Myocyte (in vitro differentiated cells): ENCODE results near the gene TES. TPM values are rescaled to one million over a fixed set of nuclear protein-coding genes. Genes with fewer than 3 reads are reported as not detected.

Experiments
- DNase-seq: peaks from one replicate; pipeline ENCODE4 v3.0.0-alpha.2; 2012; ENCODE audit warnings: low read depth
- total RNA-seq: library from RNA; depleted of rRNA; stranded (reverse); fragments of >200 nt; gene quantifications from 2 replicates; pipeline ENCODE4 v1.2.3, GENCODE V29; 2014

TES gene
- total RNA-seq, 1 donor from 2014 or later, result 0.99 TPM

DNA sequence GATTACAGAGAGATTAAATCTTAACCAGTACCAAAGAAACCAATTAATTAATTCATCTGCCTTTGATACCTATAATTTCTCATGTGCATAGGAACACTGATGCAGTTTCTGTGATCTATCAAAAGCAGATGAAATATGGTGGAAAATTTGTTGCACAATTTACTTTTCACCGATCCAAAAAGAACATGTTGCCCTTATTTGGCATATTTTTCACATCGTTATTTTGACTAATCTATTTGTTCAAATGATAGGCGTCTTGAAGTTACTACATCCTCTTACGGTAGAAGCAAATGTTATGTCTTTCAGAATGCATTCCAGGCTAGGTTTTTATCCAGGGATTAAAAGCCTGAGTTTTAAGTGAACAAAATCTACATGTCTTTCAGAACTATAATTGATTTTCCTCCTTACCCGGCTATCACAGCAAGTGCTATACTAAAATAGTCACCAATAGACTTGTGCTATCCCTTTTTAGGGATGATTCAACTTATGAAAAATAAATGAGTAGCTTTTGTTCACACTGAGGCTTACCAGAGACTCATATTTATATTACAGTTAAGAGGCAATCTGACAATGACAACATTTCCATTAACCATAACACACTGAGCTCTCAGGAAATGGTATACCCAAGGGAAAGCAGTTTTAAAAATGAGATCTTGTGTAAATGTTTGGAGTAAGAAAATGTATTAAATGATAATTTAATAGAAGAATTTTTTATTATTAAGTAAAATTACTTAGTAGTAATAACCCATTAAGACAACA, 16.8 kb upstream of the TES start:
- DNase-seq, result no peak

DNA sequence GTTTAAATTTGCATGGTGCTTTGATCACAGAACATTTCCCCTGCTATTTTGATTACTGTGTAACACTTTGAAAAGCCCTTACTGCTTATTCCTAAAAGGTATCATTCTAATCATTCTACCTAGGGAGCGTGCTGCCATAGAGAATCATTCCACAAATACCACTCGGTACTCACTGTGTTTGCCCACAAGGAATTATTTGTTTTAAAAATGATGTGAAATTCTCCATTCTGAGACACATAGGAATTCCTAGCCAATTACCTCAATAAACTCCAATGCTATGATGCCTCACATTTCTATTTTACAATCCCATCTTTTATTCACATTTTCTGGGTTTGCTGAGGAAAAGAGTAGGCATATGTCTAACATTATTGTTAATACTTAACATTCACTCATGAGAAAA, 16.2 kb upstream of the TES start:
- no peak for DNase-seq

DNA sequence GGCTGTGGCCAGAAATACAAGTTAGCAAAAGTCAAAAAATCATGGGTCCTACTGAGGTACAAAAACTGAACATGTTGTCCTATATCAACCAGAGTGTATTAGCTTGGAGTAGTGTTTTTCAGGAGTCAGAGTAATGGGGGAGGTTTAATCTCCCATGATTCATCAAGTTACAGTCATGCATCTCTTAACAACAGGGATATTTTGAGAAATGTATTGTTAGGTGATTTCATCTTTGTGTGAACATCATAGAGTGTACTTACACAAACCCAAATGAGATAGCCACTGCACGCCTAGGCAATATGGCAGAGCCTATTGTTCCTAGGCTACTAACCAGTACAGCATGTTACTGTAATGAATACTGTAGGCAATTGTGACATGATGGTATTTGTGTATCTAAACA, 14.9 kb upstream of the TES start:
- DNase-seq, result no peak

DNA sequence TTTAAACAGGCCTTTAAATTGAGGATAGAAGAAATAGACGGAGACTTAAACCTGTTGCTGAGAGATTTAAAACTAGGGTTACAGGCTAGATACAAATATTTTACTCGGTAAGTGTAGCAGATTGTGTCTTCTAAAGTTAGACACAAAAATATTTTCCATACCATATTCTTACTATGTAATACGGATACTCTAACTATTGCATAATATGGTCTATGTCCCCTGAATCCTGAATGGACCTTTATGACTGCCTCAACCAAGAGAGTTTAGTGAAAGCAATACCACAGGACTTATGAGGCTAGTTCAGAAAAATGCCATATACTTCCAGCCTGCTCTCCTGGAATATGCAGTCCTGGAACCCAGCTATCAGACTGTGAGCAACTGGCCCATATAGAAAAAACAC, 13.4 kb upstream of the TES start:
- DNase-seq, result no peak

DNA sequence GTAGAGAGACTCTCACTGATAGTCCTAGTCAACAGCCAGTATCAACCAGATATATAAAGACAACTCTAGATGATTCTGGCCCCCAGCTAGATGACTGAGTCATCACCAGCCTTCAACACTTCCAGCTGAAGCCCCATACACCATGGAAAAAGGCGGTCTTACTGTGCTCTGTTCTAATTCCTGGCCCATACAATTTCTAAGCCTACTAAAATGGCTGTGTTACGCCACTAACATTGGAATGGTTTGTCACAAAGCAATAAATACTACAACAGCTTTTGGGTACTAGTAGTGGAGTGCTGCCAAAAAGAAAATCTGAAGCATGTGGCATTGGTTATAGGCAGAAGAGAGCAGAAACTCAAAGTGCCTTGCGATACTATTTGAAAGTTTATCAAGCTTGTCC, 13.0 kb upstream of the TES start:
- no peak for DNase-seq

DNA sequence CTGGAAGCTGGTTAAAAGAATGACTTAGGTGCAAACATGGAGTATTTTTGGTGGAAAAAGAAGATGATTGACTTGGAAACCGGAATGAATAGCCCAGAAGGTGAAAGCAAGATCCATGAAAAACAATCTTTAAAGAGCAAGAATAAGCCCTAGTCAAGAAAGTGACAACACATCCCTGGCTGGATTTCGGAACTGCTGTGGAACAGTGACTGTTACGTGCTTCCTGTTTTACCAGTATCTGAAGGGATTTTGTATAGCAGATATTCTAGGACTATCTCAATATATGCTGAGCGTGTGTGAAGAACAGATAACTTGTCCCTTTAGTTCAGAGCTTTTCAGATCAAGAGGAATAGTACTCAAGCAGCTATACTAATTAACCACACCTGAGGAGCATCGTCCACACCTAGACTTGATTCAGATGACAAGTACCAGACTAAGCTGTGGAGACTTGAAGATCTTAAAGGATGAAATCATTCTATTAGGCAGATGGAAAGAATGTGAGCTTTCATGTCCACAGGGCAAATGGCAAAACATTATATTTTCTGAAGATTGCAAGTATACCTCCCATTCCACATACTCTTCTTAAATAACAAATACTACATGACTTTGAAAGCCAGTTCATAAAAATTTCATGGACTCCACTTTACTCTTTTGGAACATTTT, 11.5 kb upstream of the TES start:
- DNase-seq, result no peak

DNA sequence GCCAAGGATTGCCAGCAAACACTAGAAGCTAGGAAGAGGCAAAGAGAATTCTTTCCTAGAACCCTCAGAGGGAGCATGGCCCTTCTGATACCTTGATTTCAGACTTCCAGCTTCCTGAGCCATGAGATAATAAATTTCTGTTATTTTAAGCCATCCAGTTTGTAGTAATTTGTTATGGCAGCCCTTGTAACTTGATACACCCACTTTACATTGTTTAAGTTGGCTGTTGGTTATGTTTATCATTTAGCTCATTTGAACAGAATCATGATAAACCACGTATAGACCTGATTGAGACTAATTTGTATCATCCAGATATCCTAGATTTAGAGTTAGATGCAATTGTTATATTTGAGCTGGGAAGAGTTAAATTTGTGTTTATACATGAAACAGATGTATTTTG, 9.4 kb upstream of the TES start:
- DNase-seq, result no peak

DNA sequence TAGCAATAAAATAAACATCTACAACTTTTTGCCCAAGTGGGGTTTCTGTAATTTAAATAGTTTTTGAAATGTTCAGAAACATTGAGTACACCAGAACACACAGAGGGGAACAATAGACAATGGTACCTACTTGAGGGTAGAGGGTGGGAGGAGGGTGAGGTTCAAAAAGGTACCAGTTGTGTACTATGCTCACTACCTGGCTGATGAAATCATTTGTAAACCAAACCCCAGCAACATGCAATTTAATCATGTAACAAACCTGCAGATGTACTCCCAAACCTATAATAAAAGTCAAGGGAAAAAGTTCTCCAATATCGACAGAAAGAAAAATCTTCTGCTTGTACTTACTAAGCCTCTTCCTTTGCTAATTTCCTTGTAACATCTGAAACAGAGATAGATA, 4.2 kb upstream of the TES start:
- DNase-seq, result no peak

DNA sequence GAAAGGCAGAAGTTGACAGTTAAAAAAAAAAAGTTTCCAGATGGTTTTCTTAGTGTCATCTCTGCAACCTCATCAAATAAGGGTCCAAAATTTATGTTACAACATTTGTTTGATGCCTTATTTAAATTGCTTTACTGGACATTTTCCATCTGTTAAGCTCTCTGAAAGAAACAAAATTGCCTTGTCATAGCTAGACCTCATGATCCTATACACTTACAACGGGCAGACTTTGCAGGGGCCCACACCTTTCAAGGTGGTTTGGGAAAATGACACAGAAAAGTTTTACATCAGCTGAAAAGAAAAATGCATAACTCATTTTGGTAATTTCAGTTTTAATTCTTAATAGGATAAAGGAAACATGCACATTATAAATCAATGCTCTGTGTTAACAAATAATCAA, 1.4 kb upstream of the TES start:
- DNase-seq, result no peak

DNA sequence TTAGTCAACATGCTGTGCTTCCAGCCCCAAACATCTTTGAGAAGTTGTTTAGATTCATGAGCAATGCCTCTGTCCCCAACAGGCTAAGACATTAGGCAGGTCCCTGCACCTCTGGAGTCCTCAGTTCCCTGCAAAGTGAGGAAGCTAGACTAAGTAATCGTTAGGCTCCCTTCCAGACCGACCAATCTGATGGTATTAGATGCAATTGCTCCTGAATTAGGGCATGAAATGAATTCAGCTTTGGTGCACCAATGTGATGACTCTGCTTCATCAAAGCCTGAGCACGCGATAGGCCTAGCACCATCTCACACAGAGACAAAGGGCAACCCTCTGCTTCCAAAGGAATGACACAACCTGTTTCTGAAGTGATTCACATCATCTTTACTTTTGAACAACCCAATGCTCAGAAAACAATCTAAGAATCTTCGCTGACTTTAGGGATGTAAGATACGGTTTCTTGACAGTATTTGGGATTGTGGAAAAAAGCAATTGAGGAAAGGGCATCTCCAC, 723 bp upstream of the TES start:
- DNase-seq, result no peak

DNA sequence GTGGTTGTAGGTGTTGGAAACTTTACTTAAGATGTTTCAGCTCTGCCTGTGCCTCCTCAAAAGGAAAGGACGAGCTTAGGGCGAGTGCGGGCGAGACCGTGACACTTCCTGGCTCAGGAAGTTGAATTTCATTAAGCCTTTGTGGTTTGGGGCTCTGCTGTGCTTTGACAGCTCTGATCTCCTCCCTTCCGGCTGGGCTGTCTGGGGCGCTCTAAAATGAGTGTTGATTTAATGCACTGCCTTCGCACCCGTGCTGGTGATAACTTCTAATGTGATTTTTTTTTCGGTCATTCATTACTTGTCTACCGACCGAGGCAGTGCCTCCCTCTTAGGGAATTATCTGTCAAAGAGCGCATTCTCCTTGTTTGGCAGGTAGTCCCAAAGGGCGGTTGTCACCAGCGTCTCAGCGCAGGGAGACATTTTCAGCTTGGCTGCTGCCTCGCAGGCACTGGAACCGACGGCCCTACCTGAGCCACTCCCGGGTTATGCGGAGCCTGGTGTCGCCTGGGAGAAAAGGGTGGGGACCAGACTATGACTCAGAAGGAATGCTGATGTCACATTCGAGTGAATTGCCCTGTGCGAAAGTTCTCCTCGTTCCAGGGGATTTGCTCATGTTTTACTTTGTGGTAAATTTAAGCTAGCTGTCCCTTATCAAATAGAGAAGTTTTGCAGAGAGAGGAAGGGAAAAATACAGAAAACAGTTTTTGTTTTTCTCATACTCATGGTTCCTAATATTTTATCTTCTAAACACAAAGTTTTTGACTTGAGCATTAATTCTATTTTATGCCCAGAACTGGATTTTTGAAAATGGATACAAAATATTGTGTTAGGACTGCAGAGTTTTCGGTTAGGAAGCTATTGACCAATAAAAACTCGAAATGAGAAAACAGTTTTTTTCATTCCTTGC, 920 bp downstream of the TES start:
- peak; percentile 61 for DNase-seq

DNA sequence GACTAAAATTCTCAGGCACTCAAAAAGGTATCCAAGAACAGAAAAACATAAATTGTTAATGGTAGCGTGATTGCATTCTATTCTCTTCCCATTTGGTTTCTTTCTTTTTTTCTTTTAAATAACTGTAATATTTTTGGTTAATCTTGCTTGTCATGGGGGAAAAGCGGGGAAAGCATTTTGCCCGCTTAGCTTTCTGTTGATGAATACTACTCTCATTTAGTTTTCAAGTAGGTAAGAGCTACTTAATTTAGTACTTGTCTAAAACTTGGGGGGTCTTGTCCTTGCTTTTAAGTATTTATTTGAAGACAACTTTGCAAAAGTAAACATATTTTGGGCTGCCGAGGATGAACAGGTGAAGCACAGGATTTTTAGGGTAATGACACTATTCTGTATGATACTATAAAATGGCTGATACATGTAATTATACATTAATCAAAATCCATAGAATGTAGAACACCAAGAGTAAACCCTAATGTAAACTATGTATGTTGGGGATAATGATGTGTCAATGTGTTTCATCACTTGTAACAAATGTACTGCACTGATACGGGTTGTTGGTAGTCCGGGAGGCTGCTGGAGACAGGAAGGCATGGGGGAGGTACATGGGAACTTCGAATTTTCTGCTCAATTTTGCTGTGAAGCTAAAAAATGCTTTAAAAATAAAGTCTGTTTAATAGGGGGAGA, 1.7 kb downstream of the TES start:
- DNase-seq, result no peak

DNA sequence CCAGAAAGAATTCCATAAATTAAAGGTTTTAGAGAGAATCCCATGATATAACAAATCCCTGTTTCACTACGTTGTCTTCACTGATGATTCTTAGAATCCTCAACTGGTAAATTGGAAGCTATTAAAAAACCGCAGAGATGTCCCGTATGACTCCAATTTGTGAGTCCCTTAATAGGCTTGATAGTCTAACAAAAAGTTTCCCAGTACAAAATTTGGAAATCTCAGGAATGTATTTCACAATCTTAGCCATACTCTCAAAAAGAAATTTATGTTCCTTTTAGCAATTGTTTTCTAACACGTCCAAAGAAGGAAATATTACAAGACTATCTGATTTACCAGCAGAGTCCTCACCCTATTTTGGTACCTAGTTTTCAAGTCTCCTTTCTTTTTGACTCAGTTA, 2.5 kb downstream of the TES start:
- DNase-seq, result no peak

DNA sequence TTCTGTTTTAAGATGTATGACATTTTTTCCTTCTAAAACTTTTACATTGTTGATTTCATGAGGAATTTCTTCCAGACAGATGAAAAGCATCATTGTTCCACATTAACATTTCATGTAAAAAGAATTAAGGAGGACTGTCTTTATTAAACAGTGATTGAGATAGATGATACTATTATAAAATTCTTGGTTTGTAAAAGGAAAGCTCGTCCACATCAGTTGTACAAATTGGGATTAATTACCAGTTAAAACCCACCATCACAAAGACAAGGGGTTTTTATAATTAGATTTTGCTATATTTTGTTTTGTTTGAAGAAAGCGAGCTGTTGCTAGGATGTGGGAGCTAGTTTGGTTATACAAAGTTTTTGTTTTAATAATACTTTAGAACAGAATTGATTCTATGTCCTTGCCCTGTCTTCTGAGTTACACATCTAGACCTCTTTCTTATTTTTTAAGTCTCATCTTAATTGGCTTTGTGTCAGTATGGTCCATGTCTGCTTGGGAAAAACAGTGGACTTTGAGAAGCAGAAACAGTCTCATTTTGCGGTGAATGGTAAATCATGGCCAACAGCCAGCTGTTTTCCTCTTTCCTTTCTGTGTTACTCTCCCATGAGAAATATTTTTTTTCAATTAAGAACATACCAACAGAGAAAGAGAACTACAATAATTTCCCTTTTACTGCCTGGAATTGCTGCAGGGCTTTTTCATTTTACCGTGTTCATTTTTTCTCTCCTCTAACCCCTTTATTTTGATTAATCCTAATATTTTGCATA, 3.2 kb downstream of the TES start:
- no peak for DNase-seq

DNA sequence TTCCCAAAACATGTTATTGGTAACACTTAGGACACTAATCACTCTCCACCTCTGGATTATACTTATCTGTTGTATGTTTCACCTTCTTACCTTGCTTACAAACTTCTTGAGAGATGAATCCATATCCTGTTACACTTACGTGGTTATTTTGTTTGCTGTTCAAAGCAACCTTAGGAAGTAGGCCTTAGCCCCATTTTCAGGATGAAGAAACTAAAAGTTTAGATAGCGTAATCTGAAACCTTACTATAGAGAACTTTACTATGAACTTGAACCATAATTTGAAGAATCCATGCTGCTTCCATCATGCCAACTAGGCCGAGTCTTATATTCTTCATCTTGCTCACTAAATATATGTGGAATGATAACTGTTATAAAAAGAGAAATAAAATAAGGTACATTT, 4.6 kb downstream of the TES start:
- no peak for DNase-seq

DNA sequence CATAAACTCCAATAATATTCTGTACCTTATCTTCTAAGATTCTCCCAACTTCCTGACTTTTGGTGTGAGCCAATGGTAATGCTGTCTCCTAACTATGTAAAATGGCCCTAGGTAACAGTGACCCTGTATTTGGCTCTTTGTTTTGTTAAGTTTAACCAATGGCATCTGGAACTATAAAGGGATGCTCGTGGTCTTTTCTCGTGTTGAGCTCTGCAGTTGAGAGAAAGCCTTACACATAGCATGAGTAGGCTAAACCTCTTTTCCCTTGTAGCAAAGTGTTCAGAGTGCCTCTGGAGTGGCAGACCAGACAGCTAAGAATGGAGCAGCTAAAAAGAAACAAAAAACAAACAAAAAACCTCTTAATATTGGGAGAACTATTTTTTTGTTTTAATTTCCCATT, 5.2 kb downstream of the TES start:
- DNase-seq, result no peak

DNA sequence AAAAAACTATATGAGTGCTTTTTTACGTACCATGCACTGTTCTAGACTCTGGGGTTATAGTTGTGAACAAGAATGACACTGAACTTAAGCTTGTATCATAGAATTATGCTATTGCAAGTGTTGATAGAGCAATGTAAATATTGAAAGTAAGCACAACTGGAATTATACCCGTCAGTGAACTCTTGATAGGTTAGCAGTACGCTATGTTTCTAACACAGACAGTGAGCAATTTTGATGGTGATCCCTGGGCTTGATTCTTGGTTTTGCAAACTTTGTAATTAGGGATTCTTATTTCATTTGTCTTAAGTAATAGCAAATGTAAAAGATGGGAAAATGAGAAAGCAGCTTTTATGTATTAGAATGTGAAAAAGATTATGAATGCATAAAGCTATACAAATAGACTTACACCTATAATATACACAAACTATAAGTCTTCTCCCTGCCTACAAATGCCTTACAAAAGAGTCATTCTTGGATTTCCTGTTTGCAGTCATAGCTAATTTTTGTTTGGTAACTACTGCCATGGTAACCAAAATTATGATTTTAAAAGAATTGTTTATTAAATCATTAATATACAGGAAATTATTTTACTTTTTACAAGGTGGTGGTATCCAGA, 6.7 kb downstream of the TES start:
- DNase-seq, result no peak

DNA sequence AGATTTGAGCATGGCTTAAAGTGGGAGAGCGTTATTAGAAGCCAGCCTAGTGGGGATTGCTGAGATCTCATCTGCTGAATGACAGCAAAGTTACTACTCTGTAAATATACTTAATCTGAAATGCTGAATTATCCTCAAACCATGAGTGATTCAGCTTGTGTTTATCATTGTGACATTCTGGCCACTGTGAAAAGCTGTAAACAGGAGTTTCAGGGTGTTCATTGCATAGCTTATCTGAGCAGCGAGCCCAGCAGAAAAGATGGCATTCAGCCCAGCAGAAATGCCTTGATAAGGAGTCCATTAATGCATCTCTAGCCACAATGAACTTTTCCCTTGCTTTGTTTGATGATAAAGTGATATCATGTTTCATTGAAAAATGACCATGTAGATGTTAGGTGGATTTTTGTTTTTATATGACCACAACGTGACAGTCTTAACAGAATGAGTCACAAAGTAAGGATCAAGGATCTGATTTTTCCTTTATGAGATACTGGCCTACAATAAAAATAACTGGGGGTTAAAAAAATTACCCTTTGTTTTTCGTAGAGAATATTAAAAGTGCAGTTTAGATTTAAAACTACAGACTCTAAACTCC, 7.8 kb downstream of the TES start:
- DNase-seq, result peak; percentile 45

DNA sequence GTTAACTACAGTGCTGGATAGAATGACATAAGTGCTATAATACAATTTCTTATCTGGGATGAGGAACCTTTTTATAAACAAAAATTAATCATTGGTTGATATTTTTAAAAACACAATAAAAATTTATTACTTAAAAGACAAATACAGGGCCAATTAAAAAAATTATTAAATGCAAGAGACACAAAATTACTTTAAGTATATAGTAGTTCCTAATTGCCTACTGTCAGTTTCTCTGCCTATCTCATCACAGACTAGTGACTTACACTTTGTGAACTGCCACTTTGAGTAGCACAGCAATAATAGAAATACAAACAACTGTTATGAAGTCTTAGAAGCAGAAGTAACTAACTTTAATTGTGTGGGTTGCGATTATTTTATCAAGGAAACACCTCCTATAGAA, 8.4 kb downstream of the TES start:
- DNase-seq, result no peak

DNA sequence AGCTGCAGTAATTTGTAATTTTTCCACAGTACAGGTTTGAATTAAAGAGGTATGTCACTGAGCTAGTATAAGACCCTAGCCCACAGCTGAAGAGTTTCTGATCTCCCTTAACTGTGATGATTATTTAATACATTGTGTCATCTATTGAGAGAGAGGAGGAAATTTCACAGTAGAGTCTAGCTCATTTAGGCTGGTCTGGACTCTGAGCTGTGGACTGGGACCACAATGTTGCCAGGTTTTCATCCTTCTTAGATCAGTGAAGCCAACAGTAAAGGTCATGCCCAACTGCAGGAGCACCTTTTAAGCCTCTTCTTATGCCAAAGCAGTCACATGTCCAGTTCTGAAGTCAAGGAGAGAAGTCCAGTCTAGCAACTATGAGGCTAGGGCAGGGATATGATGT, 8.9 kb downstream of the TES start:
- DNase-seq, result no peak
